AG09309 (cell line): ENCODE results near the gene TSPY4.
"Not testable (repeated sequence)": the region's sequence is repeated elsewhere in the genome, so short reads cannot be mapped to it uniquely, and the experiment has no call there.

ENCODE experiments used
- DNase-seq: peaks from one replicate; pipeline ENCODE4 v3.0.0-alpha.2; 2010; ENCODE audit warnings: low read depth
- H3K4me3 ChIP-seq: 2 replicates; pipeline ENCODE4 v1.5.1; 2011; ENCODE audit warnings: mild to moderate bottlenecking, low read depth, low read length, moderate library complexity; ENCODE audit not compliant: control insufficient read depth
- CTCF ChIP-seq: IDR thresholded peaks from 2 replicates; pipeline ENCODE4 v1.5.1; 2011; ENCODE audit warnings: mild to moderate bottlenecking, low read depth, low read length, inconsistent platforms; ENCODE audit not compliant: insufficient read depth, control insufficient read depth; ENCODE audit errors: missing control alignments

TSPY4 gene

DNA sequence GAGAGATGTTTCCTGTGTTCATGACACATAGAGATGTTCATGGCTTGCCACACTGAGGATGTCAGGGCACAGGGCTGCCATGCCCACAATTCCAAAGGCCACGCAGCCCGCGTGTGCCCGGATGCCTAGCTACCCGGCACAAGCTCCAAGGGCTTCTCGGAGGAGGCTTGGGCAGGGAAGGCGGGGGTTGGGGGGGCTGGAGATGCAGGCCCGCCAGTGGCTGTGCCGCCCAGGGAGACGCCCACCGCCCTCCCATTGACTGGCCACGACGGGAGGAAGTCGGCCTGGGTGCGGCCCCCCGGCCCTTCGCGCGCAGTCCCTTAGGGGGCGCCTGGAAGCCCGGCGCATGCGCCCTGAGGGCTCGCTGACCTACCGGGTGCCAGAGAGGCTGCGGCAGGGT, at the start of gene TSPY4:
Gene TSPY4, plus strand, starts transcription at position 301 of the 400 bp plus-strand sequence. Its CDS starts 46 bp downstream, at position 347.
- DNase-seq, H3K4me3 ChIP-seq: not testable (repeated sequence)

DNA sequence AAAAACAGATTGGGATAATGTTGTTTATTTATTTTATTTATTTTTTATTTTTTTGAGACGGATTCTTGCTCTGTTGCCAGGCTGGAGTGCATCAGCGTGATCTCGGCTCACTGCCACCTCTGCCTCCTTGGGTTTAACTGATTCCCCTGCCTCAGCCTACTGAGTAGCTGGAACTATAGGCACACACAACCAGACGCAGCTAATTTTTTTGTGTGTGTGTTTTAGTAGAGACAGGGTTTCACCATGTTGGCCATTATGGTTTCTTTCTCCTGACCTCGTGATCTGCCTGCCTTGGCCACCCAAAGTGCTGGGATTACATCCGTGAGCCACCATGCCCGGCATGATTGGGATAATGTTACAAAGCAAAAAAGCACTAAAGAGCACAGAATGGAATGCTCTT, 16.3 kb upstream of the TSPY4 start:
- no peak for TF ChIP-seq CTCF
- no peak for DNase-seq
- H3K4me3 ChIP-seq: no peak overlapping the region

- H3K4me3 ChIP-seq, DNase-seq: not testable (repeated sequence)
Measured at GRCh38 chrY:9357497-9357896, 20.2 kb downstream of the TSPY4 start, which contains the start of gene TSPY8. TSPY8 (plus strand) TSS chrY:9357797; CDS start chrY:9357843, 46 bp downstream.
